Keratinocyte (primary cell): ENCODE results near the gene RNF38. TPM values are rescaled to one million over a fixed set of nuclear protein-coding genes. Genes with fewer than 3 reads are reported as not detected.

Source experiments
- DNase-seq: peaks from one replicate; pipeline ENCODE4 v3.0.0-alpha.2; 2011; ENCODE audit warnings: low read depth, missing footprints, low spot score
- FAIRE-seq: peaks from 2 replicates; lab custom pipeline; 2011; peaks lifted over from hg19 to GRCh38; lab: Jason Lieb, UNC
- H2AFZ ChIP-seq: 2 replicates; pipeline ENCODE4 v1.6.0; 2012; ENCODE audit warnings: low read length, control low read depth, inconsistent platforms; ENCODE audit not compliant: control insufficient read depth
- H3K27ac ChIP-seq: 2 replicates; pipeline ENCODE4 v1.5.1; 2011; ENCODE audit warnings: low read length; ENCODE audit not compliant: control insufficient read depth, insufficient read depth
- H3K27me3 ChIP-seq: 3 replicates; pipeline ENCODE4 v1.6.0; 2011; ENCODE audit warnings: low read length; ENCODE audit not compliant: control insufficient read depth, insufficient read depth; ENCODE audit errors: extremely low read depth
- H3K36me3 ChIP-seq, 2 experiments: 2 replicates in 1 of 2; 3 replicates in 1 of 2; pipeline ENCODE4 v1.5.1; 2011; ENCODE audit warnings: low read length in 2 of 2, mild to moderate bottlenecking in 1 of 2; ENCODE audit not compliant: control insufficient read depth in 2 of 2, insufficient read depth in 2 of 2; ENCODE audit errors: extremely low read depth in 1 of 2
- H3K4me1 ChIP-seq: 3 replicates; pipeline ENCODE4 v1.5.1; 2011; ENCODE audit warnings: low read length; ENCODE audit not compliant: control insufficient read depth, insufficient read depth; ENCODE audit errors: extremely low read depth
- H3K4me2 ChIP-seq: 3 replicates; pipeline ENCODE4 v1.6.0; 2011; ENCODE audit warnings: low read depth, low read length; ENCODE audit not compliant: control insufficient read depth, insufficient read depth; ENCODE audit errors: extremely low read depth
- H3K4me3 ChIP-seq, 3 experiments: fragments of 200-600 bp in 1 of 3; sonication (generic) in 1 of 3; 2 replicates in 2 of 3; 3 replicates in 1 of 3; pipeline ENCODE4 v1.5.1; 2011 to 2016; ENCODE audit warnings: low read length in 3 of 3, mild to moderate bottlenecking in 3 of 3, control low read depth in 2 of 3, inconsistent platforms in 1 of 3, low read depth in 1 of 3, mixed read lengths in 1 of 3, mixed run types in 1 of 3, moderate library complexity in 1 of 3; ENCODE audit not compliant: control insufficient read depth in 2 of 3, insufficient read depth in 2 of 3; ENCODE audit errors: extremely low read depth in 1 of 3
- H3K79me2 ChIP-seq: 2 replicates; pipeline ENCODE4 v1.6.0; 2012; ENCODE audit warnings: low read length; ENCODE audit not compliant: control insufficient read depth, insufficient read depth
- H3K9ac ChIP-seq: 3 replicates; pipeline ENCODE4 v1.6.0; 2011; ENCODE audit warnings: low read length; ENCODE audit not compliant: control insufficient read depth, insufficient read depth; ENCODE audit errors: extremely low read depth
- H3K9me1 ChIP-seq: 3 replicates; pipeline ENCODE4 v1.6.0; 2011; ENCODE audit warnings: low read length; ENCODE audit not compliant: control insufficient read depth, insufficient read depth; ENCODE audit errors: extremely low read depth
- H3K9me3 ChIP-seq: 2 replicates; pipeline ENCODE4 v1.5.1; 2012; ENCODE audit warnings: low read depth, low read length; ENCODE audit not compliant: control insufficient read depth
- H4K20me1 ChIP-seq: 3 replicates; pipeline ENCODE4 v1.6.0; 2011; ENCODE audit warnings: low read length; ENCODE audit not compliant: control insufficient read depth, insufficient read depth; ENCODE audit errors: extremely low read depth
- EZH2 ChIP-seq: IDR thresholded peaks from one replicate; pipeline ENCODE4 v1.6.1; 2012; ENCODE audit warnings: inconsistent platforms, mild to moderate bottlenecking, low read length, moderate library complexity
- dilution Hi-C: fragments of 300-500 bp; cut with MboI; formaldehyde crosslinking; loops from one replicate; pipeline ENCODE4 v1.7.0; 2020; ENCODE audit warnings: low sequenced_read_pairs; ENCODE audit not compliant: extremely low pct_ligation_motif_present
- polyA plus RNA-seq, 5 experiments: library from polyadenylated mRNA; depleted of rRNA in 3 of 5; stranded (reverse) in 3 of 5; stranded (forward) in 1 of 5; unstranded in 1 of 5; fragments of >200 nt; gene quantifications; 1 replicate in 1 of 5; 2 replicates in 3 of 5; 3 replicates in 1 of 5; pipeline versions ENCODE4 v1.2.1 to v1.2.3, GENCODE V29; 2011 to 2012; ENCODE audit warnings: missing spikeins in 2 of 5, low read depth in 1 of 5, low replicate concordance in 1 of 5
- TF ChIP-seq, protein P1 (sequence below), 3 experiments: IDR thresholded peaks in 1 of 3; conservative IDR thresholded peaks in 1 of 3; optimal IDR thresholded peaks in 1 of 3; 2 replicates in 2 of 3; 3 replicates in 1 of 3; pipeline versions ENCODE3 to v1.5.1; 2011; ENCODE audit warnings: low read length in 3 of 3, mild to moderate bottlenecking in 3 of 3, moderate library complexity in 2 of 3, control low read depth in 1 of 3, inconsistent platforms in 1 of 3; ENCODE audit not compliant: insufficient read depth in 2 of 3; ENCODE audit errors: extremely low read depth in 1 of 3

Gene RNF38
- polyA plus RNA-seq, 1 donor (not counting 4 experiments of a cell fraction or from before 2014, with no cell fraction given): 12.5 TPM

DNA sequence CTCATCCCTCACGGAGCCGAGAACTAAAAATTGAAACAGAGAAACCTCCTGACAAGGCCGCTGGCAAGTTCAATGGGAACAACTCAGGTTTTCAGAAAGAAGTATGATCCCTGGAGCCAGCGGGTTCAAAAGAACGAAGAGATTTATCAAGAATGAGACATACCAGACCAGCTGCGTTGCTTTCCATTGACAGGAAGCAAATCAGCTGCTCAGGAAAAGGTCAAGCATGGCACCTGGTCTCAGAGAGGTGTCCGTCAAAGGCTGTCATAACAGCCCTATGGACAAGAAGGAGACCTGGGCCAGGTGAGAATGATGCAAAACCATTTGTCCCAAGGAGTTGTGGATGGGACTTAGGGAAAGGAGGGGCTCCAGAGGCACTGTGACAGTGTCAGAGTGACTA lies 106.9 kb downstream of the RNF38 start:
- dilution Hi-C loops: no loop called here
- no peak for TF ChIP-seq EZH2
- Histone ChIP-seq H3K4me2 (no peak overlapping the region), H3K27me3 (no peaks in the 10 kb centered on the region), H3K9ac (no peak overlapping the region), H3K36me3 (no peaks in the 10 kb centered on the region), H3K79me2 (no peaks in the 10 kb centered on the region), H3K4me3 (no peak overlapping the region), H4K20me1 (no peaks in the 10 kb centered on the region), H3K4me1 (peaks cover under 1% of the 10 kb centered on the region), H3K9me3 (no peaks in the 10 kb centered on the region), H2AFZ (no peak overlapping the region), H3K27ac (no peak overlapping the region), H3K9me1 (no peaks in the 10 kb centered on the region)
- no peak for FAIRE-seq
- DNase-seq: no peak

DNA sequence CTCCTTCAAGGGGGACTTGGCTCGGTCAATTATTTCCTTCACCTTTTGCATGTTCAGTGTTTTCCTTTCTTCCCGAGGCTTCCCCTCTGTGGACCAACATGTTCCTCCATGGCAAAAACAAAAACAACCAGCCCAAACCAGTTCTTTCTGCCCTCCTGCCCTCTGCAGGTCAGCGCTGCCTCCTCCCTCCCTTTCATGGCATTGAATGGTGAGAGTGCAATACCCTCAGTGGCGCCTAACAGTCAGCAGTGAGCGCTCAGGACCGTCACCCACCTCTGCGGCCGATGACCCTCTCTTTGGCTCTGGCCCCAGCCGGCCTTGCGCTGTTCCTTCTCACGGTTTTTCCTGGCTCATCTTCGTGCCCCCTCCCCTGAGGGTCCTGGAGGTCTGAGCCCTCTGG lies 107.4 kb downstream of the RNF38 start:
- H3K27ac ChIP-seq: no peak overlapping the region
- no peaks in the 10 kb centered on the region for H3K36me3 ChIP-seq
- TF ChIP-seq, protein P1, sequence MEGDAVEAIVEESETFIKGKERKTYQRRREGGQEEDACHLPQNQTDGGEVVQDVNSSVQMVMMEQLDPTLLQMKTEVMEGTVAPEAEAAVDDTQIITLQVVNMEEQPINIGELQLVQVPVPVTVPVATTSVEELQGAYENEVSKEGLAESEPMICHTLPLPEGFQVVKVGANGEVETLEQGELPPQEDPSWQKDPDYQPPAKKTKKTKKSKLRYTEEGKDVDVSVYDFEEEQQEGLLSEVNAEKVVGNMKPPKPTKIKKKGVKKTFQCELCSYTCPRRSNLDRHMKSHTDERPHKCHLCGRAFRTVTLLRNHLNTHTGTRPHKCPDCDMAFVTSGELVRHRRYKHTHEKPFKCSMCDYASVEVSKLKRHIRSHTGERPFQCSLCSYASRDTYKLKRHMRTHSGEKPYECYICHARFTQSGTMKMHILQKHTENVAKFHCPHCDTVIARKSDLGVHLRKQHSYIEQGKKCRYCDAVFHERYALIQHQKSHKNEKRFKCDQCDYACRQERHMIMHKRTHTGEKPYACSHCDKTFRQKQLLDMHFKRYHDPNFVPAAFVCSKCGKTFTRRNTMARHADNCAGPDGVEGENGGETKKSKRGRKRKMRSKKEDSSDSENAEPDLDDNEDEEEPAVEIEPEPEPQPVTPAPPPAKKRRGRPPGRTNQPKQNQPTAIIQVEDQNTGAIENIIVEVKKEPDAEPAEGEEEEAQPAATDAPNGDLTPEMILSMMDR (optimal IDR thresholded peaks at IDR 0.05 in 1 of 3, IDR thresholded peaks at IDR 0.05 in 1 of 3, conservative IDR thresholded peaks at IDR 0.05 in 1 of 3; ENCODE audit: extremely low read depth in 1 of 3, insufficient read depth in 2 of 3, low read length in 3 of 3): no peak
- no peak for TF ChIP-seq EZH2
- H3K9me1 ChIP-seq: no peaks in the 10 kb centered on the region
- no peaks in the 10 kb centered on the region for H3K27me3 ChIP-seq
- no peak overlapping the region for H2AFZ ChIP-seq
- no peaks in the 10 kb centered on the region for H3K9me3 ChIP-seq
- no peak overlapping the region for H3K9ac ChIP-seq
- no peak overlapping the region for H3K4me3 ChIP-seq
- FAIRE-seq: no peak
- no peak overlapping the region for H3K4me2 ChIP-seq
- no peaks in the 10 kb centered on the region for H4K20me1 ChIP-seq
- H3K79me2 ChIP-seq: no peaks in the 10 kb centered on the region
- no peaks in the 10 kb centered on the region for H3K4me1 ChIP-seq
- DNase-seq: no peak
- dilution Hi-C loops: no loop called here

DNA sequence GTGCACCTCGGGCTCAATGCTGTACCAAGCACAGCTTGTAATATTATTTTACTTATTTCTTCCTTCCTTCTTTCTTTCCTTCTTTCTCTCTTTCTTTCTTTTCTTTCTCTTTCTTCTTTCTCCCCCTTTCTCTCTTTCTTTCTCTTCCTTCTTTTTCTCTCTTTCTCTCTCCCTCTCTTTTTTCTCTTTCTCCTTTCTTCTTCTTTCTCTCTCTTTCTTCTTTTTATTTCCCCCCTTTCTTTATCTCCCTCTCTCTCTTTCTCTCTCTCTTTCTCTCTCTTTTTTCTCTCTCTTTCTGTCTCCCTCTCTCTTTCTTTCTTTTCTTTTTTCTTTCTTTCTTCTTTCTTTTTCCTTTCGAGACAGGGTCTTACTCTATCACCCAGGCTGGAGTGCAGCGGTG lies 109.1 kb downstream of the RNF38 start:
- DNase-seq: no peak
- H3K4me2 ChIP-seq: no peak overlapping the region
- no peaks in the 10 kb centered on the region for H4K20me1 ChIP-seq
- no peak overlapping the region for H3K27ac ChIP-seq
- H3K9ac ChIP-seq: no peak overlapping the region
- dilution Hi-C loops: no loop called here
- TF ChIP-seq, protein P1 (optimal IDR thresholded peaks at IDR 0.05 in 1 of 3, IDR thresholded peaks at IDR 0.05 in 1 of 3, conservative IDR thresholded peaks at IDR 0.05 in 1 of 3; ENCODE audit: extremely low read depth in 1 of 3, insufficient read depth in 2 of 3, low read length in 3 of 3): no peak
- no peak for TF ChIP-seq EZH2
- H3K9me3 ChIP-seq: no peaks in the 10 kb centered on the region
- no peaks in the 10 kb centered on the region for H3K36me3 ChIP-seq
- no peaks in the 10 kb centered on the region for H3K9me1 ChIP-seq
- H3K79me2 ChIP-seq: no peaks in the 10 kb centered on the region
- FAIRE-seq: no peak
- H2AFZ ChIP-seq: no peak overlapping the region
- H3K4me3 ChIP-seq: no peak overlapping the region
- no peaks in the 10 kb centered on the region for H3K27me3 ChIP-seq
- no peaks in the 10 kb centered on the region for H3K4me1 ChIP-seq
